ENCODE measurements around the gene EXOC2.

GRCh38 chr6:473356-473755, 219.6 kb downstream of the EXOC2 start:
- TF ChIP-seq POLR2A (IDR thresholded peaks at IDR 0.05; ENCODE audit: low read depth, low read length) (no peak), TAF1 (IDR thresholded peaks at IDR 0.05; ENCODE audit: low read depth, low read length) (no peak)
